ENCODE results near the gene DEF6. TPM values are rescaled to one million over a fixed set of nuclear protein-coding genes. Genes with fewer than 3 reads are reported as not detected.

Gene DEF6
- total RNA-seq, 1 experiment from 2014 or later, result 15.4 TPM

- Mint-ChIP-seq H3K27ac (ENCODE audit: unreplicated experiment) (no peak overlapping the region), H3K4me3 (ENCODE audit: low read depth, unreplicated experiment) (no peak overlapping the region), H3K9me3 (ENCODE audit: low read depth, unreplicated experiment) (no peaks in the 10 kb centered on the region), H3K36me3 (ENCODE audit: insufficient read depth, unreplicated experiment) (peaks cover 21% of the 10 kb centered on the region), H3K27me3 (ENCODE audit: unreplicated experiment) (no peaks in the 10 kb centered on the region), H3K4me1 (ENCODE audit: low read depth, unreplicated experiment) (peaks cover 8% of the 10 kb centered on the region)
- intact Hi-C loops (cut with micrococcal nuclease; ENCODE audit: unreplicated experiment), result loop anchor here (5.0 to 10.0 kb wide), 2 partner anchors 47 to 260 kb away; partner anchors contain the start of gene PPARD
- CTCF ChIA-PET, result no interaction called here
- DNase-seq, result no peak
- no TSS peak for BruUV-seq (replicated peaks)
- no peak for TF ChIP-seq CTCF (IDR thresholded peaks at IDR 0.05; ENCODE audit: unreplicated experiment)
Measured at GRCh38 chr6:35295036-35295435, 2.6 kb upstream of the DEF6 start.

GRCh38 chr6:35295521-35296315 lies 1.9 kb upstream of the DEF6 start:
- no peaks in the 10 kb centered on the region for H3K27me3 Mint-ChIP-seq (ENCODE audit: unreplicated experiment)
- no peaks in the 10 kb centered on the region for H3K9me3 Mint-ChIP-seq (ENCODE audit: low read depth, unreplicated experiment)
- peaks cover 18% of the 10 kb centered on the region for H3K36me3 Mint-ChIP-seq (ENCODE audit: insufficient read depth, unreplicated experiment)
- peaks cover 8% of the 10 kb centered on the region for H3K4me1 Mint-ChIP-seq (ENCODE audit: low read depth, unreplicated experiment)
- intact Hi-C loops (cut with micrococcal nuclease; ENCODE audit: unreplicated experiment), result loop anchor here (5.0 to 10.0 kb wide), 2 partner anchors 47 to 259 kb away; partner anchors contain the start of gene PPARD
- H3K4me3 Mint-ChIP-seq (ENCODE audit: low read depth, unreplicated experiment), result no peak overlapping the region
- no peak for DNase-seq
- no peak overlapping the region for H3K27ac Mint-ChIP-seq (ENCODE audit: unreplicated experiment)
- TF ChIP-seq CTCF (IDR thresholded peaks at IDR 0.05; ENCODE audit: unreplicated experiment), result no peak
- CTCF ChIA-PET, result interaction anchor here (0.5 to 2.4 kb wide), 6 partner anchors 30 to 172 kb away, joined by 3 to 12 read pairs (median 5); partner anchors contain the start of genes PPARD and RPL10A
- BruUV-seq (replicated peaks), result no TSS peak

- peak overlapping the region; percentile 62 for H3K4me3 Mint-ChIP-seq (ENCODE audit: low read depth, unreplicated experiment)
Measured at GRCh38 chr6:35296931-35297600, 552 bp upstream of the DEF6 start.

More at GRCh38 chr6:35296931-35297600, 552 bp upstream of the DEF6 start:
- TF ChIP-seq CTCF (IDR thresholded peaks at IDR 0.05; ENCODE audit: unreplicated experiment), result no peak
- peaks cover 15% of the 10 kb centered on the region for H3K36me3 Mint-ChIP-seq (ENCODE audit: insufficient read depth, unreplicated experiment)
- CTCF ChIA-PET, result interaction anchor here (0.5 to 2.4 kb wide), 15 partner anchors 21 to 494 kb away, joined by 3 to 12 read pairs (median 4); partner anchors contain the start of genes ANKS1A, PPARD and RPL10A
- H3K27me3 Mint-ChIP-seq (ENCODE audit: unreplicated experiment), result no peaks in the 10 kb centered on the region
- H3K9me3 Mint-ChIP-seq (ENCODE audit: low read depth, unreplicated experiment), result no peaks in the 10 kb centered on the region
- H3K4me1 Mint-ChIP-seq (ENCODE audit: low read depth, unreplicated experiment), result peaks cover 8% of the 10 kb centered on the region
- intact Hi-C loops (cut with micrococcal nuclease; ENCODE audit: unreplicated experiment), result loop anchor here (1.0 to 10.0 kb wide), 5 partner anchors 30 to 258 kb away; partner anchors contain the start of genes PPARD and RPL10A
- no peak for DNase-seq
- no peak overlapping the region for H3K27ac Mint-ChIP-seq (ENCODE audit: unreplicated experiment)
- no TSS peak for BruUV-seq (replicated peaks)

All from Calu3 (cell line).